ENCODE results near the gene PAPSS1. TPM values are rescaled to one million over a fixed set of nuclear protein-coding genes. Genes with fewer than 3 reads are reported as not detected.

The PAPSS1 gene
- total RNA-seq, 4 donors from 2014 or later = 21.9 to 36.2 (median 25.3) TPM

DNA sequence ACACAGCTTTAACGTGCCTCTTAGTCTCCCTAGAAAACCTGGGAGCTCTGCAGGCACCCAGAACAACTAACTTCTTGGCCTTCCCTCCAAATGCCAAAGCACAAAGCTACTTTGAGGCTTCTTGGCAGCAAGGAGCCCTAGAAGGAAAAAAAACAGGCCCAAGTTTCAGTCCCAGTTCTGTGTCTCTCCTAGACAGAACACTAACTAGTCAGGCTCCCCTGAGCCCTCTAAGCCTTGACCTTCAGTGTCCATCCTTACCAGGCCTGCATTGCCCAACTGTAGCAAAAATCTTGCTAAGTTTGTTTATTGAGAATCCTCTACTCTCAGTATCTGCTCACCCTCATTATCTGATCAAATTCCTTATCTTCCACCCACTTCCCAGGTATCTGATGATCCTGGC lies 79.2 kb downstream of the PAPSS1 start:
- peaks cover 0 to 17% (median 0%) of the 10 kb centered on the region in 3 donors for H3K4me1 ChIP-seq
- H3K4me3 ChIP-seq = no peak overlapping the region
- 0% methylated on average over 1 of the region's 1 CpG; no CpG with 5 or more reads in 1 of the 2 donors for WGBS, 2 donors (ENCODE audit: low coverage in 1 of 2)
- no peak for ATAC-seq
- H3K27me3 ChIP-seq = no peaks in the 10 kb centered on the region
- H3K9me3 ChIP-seq = no peaks in the 10 kb centered on the region
- peak overlapping the region in 2 of 4 donors; percentile 20 to 30 for H3K27ac ChIP-seq
- TF ChIP-seq, protein P1, sequence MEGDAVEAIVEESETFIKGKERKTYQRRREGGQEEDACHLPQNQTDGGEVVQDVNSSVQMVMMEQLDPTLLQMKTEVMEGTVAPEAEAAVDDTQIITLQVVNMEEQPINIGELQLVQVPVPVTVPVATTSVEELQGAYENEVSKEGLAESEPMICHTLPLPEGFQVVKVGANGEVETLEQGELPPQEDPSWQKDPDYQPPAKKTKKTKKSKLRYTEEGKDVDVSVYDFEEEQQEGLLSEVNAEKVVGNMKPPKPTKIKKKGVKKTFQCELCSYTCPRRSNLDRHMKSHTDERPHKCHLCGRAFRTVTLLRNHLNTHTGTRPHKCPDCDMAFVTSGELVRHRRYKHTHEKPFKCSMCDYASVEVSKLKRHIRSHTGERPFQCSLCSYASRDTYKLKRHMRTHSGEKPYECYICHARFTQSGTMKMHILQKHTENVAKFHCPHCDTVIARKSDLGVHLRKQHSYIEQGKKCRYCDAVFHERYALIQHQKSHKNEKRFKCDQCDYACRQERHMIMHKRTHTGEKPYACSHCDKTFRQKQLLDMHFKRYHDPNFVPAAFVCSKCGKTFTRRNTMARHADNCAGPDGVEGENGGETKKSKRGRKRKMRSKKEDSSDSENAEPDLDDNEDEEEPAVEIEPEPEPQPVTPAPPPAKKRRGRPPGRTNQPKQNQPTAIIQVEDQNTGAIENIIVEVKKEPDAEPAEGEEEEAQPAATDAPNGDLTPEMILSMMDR (IDR thresholded peaks at IDR 0.05) = no peak
- no peak for TF ChIP-seq POLR2AphosphoS5 (IDR thresholded peaks at IDR 0.05)
- TF ChIP-seq POLR2A (IDR thresholded peaks at IDR 0.05) = no peak
- no peak for TF ChIP-seq EP300 (IDR thresholded peaks at IDR 0.05)
- H3K36me3 ChIP-seq = peaks cover 0 to 15% of the 10 kb centered on the region in 2 donors

DNA sequence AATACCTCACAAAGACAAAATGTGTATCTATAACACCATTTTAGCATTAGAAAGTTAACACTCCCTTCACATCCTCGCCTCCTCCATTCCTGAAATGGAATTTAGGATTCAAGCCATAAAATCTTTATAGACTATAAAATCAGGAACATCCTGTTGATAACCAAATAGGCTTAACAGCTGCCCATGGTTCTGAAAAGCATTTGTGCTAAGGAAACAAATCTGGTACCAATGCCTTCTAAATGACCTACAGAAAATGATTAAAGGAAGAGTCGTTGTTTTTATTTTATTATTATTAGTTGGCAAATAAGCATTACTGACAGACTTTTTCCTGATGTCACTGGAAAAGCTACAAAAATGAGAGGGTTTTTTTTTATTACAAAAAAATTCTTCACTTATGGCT lies 79.8 kb downstream of the PAPSS1 start:
- Histone ChIP-seq H3K36me3 (peaks cover 0 to 15% of the 10 kb centered on the region in 2 donors), H3K4me1 (peaks cover 0 to 17% (median 0%) of the 10 kb centered on the region in 3 donors), H3K27me3 (no peaks in the 10 kb centered on the region), H3K4me3 (no peak overlapping the region), H3K27ac (peak overlapping the region in 2 of 4 donors; percentile 20 to 30), H3K9me3 (no peaks in the 10 kb centered on the region)
- 72 to 89% methylated on average over 1 to 2 of the region's 2 CpGs for WGBS, 2 donors (ENCODE audit: low coverage in 1 of 2)
- ATAC-seq = no peak
- TF ChIP-seq POLR2A (IDR thresholded peaks at IDR 0.05) (no peak), EP300 (IDR thresholded peaks at IDR 0.05) (no peak), POLR2AphosphoS5 (IDR thresholded peaks at IDR 0.05) (no peak)
- TF ChIP-seq, protein P1 (IDR thresholded peaks at IDR 0.05) = no peak

DNA sequence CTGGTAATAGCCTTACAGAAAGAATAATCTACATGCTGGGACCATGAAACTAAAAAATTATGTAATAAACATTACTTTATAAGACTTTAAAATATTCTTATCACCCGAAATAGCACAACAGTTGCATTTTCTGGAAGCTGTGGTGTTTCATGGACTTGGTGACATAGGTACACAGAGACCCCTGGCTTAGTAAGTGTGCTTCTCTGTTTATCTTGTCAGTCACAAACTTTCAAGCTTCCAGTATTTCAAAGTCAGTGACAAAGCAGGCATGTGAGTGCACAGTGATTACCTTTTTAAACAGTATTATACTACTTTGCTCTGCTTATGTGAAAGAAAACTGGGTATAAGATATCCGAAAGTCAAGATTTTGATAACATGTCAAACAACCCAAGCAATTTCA lies 84.3 kb downstream of the PAPSS1 start:
- TF ChIP-seq, protein P1 (IDR thresholded peaks at IDR 0.05) = no peak
- TF ChIP-seq POLR2A (IDR thresholded peaks at IDR 0.05) (no peak), EP300 (IDR thresholded peaks at IDR 0.05) (no peak), POLR2AphosphoS5 (IDR thresholded peaks at IDR 0.05) (no peak)
- Histone ChIP-seq H3K9me3 (no peaks in the 10 kb centered on the region), H3K4me3 (no peak overlapping the region), H3K4me1 (peaks cover 0 to 15% (median 0%) of the 10 kb centered on the region in 3 donors), H3K27me3 (no peaks in the 10 kb centered on the region), H3K36me3 (peaks cover 0 to 9% of the 10 kb centered on the region in 2 donors), H3K27ac (no peak overlapping the region)
- no peak for ATAC-seq
- 90 to 92% methylated on average over 2 of the region's 2 CpGs for WGBS, 2 donors (ENCODE audit: low coverage in 1 of 2)

DNA sequence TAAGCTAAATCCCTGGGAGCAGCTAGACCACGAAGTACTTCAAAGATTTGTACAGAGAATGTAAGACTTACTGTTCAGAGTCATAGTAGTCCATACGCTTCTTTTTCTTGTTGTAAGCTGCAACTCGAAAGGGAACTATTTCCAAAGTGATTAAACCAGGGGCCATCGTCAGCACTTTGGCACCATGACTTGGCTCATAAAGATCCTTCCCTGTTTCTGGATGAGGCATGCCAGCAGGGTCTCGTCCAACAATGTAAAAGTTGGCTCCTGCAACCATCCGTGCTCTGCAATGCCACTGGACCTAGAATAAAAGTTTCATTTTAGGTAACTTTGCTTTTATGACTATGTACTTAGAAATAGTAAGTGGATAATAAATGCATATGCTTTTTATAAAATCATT lies 88.5 kb downstream of the PAPSS1 start:
- Histone ChIP-seq H3K9me3 (no peaks in the 10 kb centered on the region), H3K36me3 (peaks cover 0 to 20% of the 10 kb centered on the region in 2 donors), H3K4me1 (peaks cover 0 to 6% (median 0%) of the 10 kb centered on the region in 3 donors), H3K4me3 (no peak overlapping the region), H3K27ac (no peak overlapping the region), H3K27me3 (no peaks in the 10 kb centered on the region)
- ATAC-seq = no peak
- WGBS, 2 donors (ENCODE audit: low coverage in 1 of 2) = 39 to 43% methylated on average over 5 to 6 of the region's 6 CpGs
- TF ChIP-seq EP300 (IDR thresholded peaks at IDR 0.05) = no peak
- TF ChIP-seq, protein P1 (IDR thresholded peaks at IDR 0.05) = no peak
- no peak for TF ChIP-seq POLR2AphosphoS5 (IDR thresholded peaks at IDR 0.05)
- TF ChIP-seq POLR2A (IDR thresholded peaks at IDR 0.05) = no peak

DNA sequence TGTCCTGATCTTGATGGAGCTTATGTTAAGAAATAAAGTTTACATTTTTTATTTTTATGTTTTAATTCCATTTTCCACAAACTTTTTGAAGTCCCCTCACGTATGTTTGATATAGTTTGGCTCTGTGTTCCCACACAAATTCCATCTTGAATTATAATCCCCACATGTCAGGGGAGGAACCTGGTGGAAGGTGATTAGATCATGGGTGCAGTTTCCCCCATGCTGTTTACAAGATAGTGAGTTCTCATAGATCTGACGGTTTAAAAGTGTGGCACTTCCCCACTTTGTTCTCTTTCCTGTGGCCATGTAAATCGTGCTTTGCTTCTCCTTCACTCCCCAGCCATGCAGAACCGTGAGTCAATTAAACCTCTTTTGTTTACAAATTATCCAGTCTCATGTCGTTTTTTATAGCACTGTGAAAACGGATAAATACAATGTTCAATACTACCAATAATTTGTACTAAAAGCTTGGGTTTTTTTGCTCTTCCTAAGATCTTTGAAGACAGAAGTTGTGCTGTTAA lies 89.8 kb downstream of the PAPSS1 start:
- Histone ChIP-seq H3K27ac (no peak overlapping the region), H3K36me3 (peaks cover 0 to 20% of the 10 kb centered on the region in 2 donors), H3K27me3 (no peaks in the 10 kb centered on the region), H3K4me3 (no peak overlapping the region), H3K9me3 (no peaks in the 10 kb centered on the region), H3K4me1 (peaks cover 0 to 6% (median 0%) of the 10 kb centered on the region in 3 donors)
- TF ChIP-seq, protein P1 (IDR thresholded peaks at IDR 0.05) = no peak
- TF ChIP-seq EP300 (IDR thresholded peaks at IDR 0.05) (no peak), POLR2A (IDR thresholded peaks at IDR 0.05) (no peak), POLR2AphosphoS5 (IDR thresholded peaks at IDR 0.05) (no peak)
- WGBS, 2 donors (ENCODE audit: low coverage in 1 of 2) = 70 to 74% methylated on average over 5 to 6 of the region's 6 CpGs
- ATAC-seq = no peak
